Activated T-cell treated with anti-CD3 and anti-CD28 coated beads, Interleukin-2, amount 50 U/mL, for 4 hours (primary cell): Measurements from ENCODE around the gene TMEM89. TPM values are rescaled to one million over a fixed set of nuclear protein-coding genes. Genes with fewer than 3 reads are reported as not detected.

Experiments
- ATAC-seq, 2 donors: fragments of 200-7000 bp; cut with Tn5 transposase; one replicate each; pipeline ENCODE4 v1.10.0; 2021
- DNase-seq: peaks from one replicate; pipeline ENCODE4 v3.0.0-alpha.2; 2020
- H3K27me3 Mint-ChIP-seq: one replicate; pipeline ENCODE4 v1.8.0; 2021; ENCODE audit warnings: low read depth, mixed read lengths
- H3K36me3 Mint-ChIP-seq: one replicate; pipeline ENCODE4 v1.8.0; 2022; ENCODE audit warnings: mixed read lengths; ENCODE audit not compliant: insufficient read depth
- H3K4me1 Mint-ChIP-seq: one replicate; pipeline ENCODE4 v1.8.0; 2021; ENCODE audit warnings: low read depth, mixed read lengths
- H3K4me3 Mint-ChIP-seq: one replicate; pipeline ENCODE4 v1.8.0; 2021; ENCODE audit warnings: mild to moderate bottlenecking, moderate library complexity, mixed read lengths
- H3K9me3 Mint-ChIP-seq: one replicate; pipeline ENCODE4 v1.8.0; 2021; ENCODE audit warnings: mixed read lengths
- total RNA-seq, 3 donors: library from RNA; stranded (reverse); gene quantifications; one replicate each; pipeline ENCODE4 v1.2.1, GENCODE V29; 2021

Gene TMEM89
- total RNA-seq, 3 donors from 2014 or later, result not detected

- H3K27me3 Mint-ChIP-seq, result no peaks in the 10 kb centered on the region
These were observed 9.3 kb downstream of the TMEM89 start for GRCh38 chr3:48612309-48612708.

GRCh38 chr3:48609088-48610005 is 12.2 kb downstream of the TMEM89 start, which contains the start of gene UQCRC1:
Gene UQCRC1 (minus strand): TSS chr3:48609646. CDS start chr3:48609620, 26 bp downstream.
- H3K36me3 Mint-ChIP-seq, result peaks cover 10% of the 10 kb centered on the region
- no peaks in the 10 kb centered on the region for H3K9me3 Mint-ChIP-seq
- H3K4me3 Mint-ChIP-seq, result peak within 1 kb of the TSS; percentile 98
- DNase-seq (peak; percentile 88), ATAC-seq (peak; percentile 97 to 98)
- no peaks in the 10 kb centered on the region for H3K27me3 Mint-ChIP-seq
- peaks cover 20% of the 10 kb centered on the region for H3K4me1 Mint-ChIP-seq

More at GRCh38 chr3:48612309-48612708, 9.3 kb downstream of the TMEM89 start:
- H3K36me3 Mint-ChIP-seq, result peaks cover 6% of the 10 kb centered on the region
- H3K4me3 Mint-ChIP-seq, result no peak overlapping the region
- ATAC-seq (no peak), DNase-seq (no peak)
- H3K4me1 Mint-ChIP-seq, result peaks cover 20% of the 10 kb centered on the region
- peaks cover 3% of the 10 kb centered on the region for H3K9me3 Mint-ChIP-seq

GRCh38 chr3:48607519-48607918 is 14.1 kb downstream of the TMEM89 start:
- DNase-seq (no peak), ATAC-seq (no peak)
- peaks cover 20% of the 10 kb centered on the region for H3K36me3 Mint-ChIP-seq
- H3K9me3 Mint-ChIP-seq, result no peaks in the 10 kb centered on the region
- peaks cover 13% of the 10 kb centered on the region for H3K4me1 Mint-ChIP-seq
- H3K4me3 Mint-ChIP-seq, result peak overlapping the region; percentile 21
- no peaks in the 10 kb centered on the region for H3K27me3 Mint-ChIP-seq

- H3K4me3 Mint-ChIP-seq, result no peak overlapping the region
- peaks cover 23% of the 10 kb centered on the region for H3K36me3 Mint-ChIP-seq
- no peaks in the 10 kb centered on the region for H3K4me1 Mint-ChIP-seq
- ATAC-seq (no peak), DNase-seq (no peak)
- no peaks in the 10 kb centered on the region for H3K27me3 Mint-ChIP-seq
- H3K9me3 Mint-ChIP-seq, result no peaks in the 10 kb centered on the region
These were observed 20.0 kb downstream of the TMEM89 start for GRCh38 chr3:48601622-48601994.

GRCh38 chr3:48600711-48601621 is 20.6 kb downstream of the TMEM89 start:
- H3K4me1 Mint-ChIP-seq, result no peaks in the 10 kb centered on the region

GRCh38 chr3:48599509-48600285 is 21.9 kb downstream of the TMEM89 start:
- DNase-seq, result no peak
- H3K9me3 Mint-ChIP-seq, result no peaks in the 10 kb centered on the region
- H3K27me3 Mint-ChIP-seq, result peaks cover 8% of the 10 kb centered on the region
- H3K4me1 Mint-ChIP-seq, result no peaks in the 10 kb centered on the region
- peaks cover 22% of the 10 kb centered on the region for H3K36me3 Mint-ChIP-seq
- ATAC-seq, result no peak
- no peak overlapping the region for H3K4me3 Mint-ChIP-seq

More at GRCh38 chr3:48600711-48601621, 20.6 kb downstream of the TMEM89 start:
- H3K27me3 Mint-ChIP-seq, result peaks cover 4% of the 10 kb centered on the region
- DNase-seq (no peak), ATAC-seq (no peak)
- H3K9me3 Mint-ChIP-seq, result no peaks in the 10 kb centered on the region
- peaks cover 23% of the 10 kb centered on the region for H3K36me3 Mint-ChIP-seq
- no peak overlapping the region for H3K4me3 Mint-ChIP-seq

- Mint-ChIP-seq H3K9me3 (no peaks in the 10 kb centered on the region), H3K27me3 (peaks cover 14% of the 10 kb centered on the region), H3K4me1 (peaks cover 6% of the 10 kb centered on the region), H3K36me3 (peaks cover 16% of the 10 kb centered on the region), H3K4me3 (no peak overlapping the region)
- ATAC-seq, result no peak
- DNase-seq, result no peak
These were observed 22.5 kb downstream of the TMEM89 start for GRCh38 chr3:48599077-48599501.

GRCh38 chr3:48598323-48599076 is 23.1 kb downstream of the TMEM89 start:
- Mint-ChIP-seq H3K4me3 (no peak overlapping the region), H3K27me3 (peaks cover 18% of the 10 kb centered on the region), H3K36me3 (peaks cover 13% of the 10 kb centered on the region), H3K4me1 (peaks cover 6% of the 10 kb centered on the region), H3K9me3 (no peaks in the 10 kb centered on the region)
- ATAC-seq, result no peak
- no peak for DNase-seq

GRCh38 chr3:48597408-48597800 is 24.2 kb downstream of the TMEM89 start:
- ATAC-seq (no peak), DNase-seq (no peak)
- peaks cover 28% of the 10 kb centered on the region for H3K27me3 Mint-ChIP-seq
- H3K4me3 Mint-ChIP-seq, result no peak overlapping the region
- H3K4me1 Mint-ChIP-seq, result peaks cover 6% of the 10 kb centered on the region
- peaks cover 8% of the 10 kb centered on the region for H3K36me3 Mint-ChIP-seq
- no peaks in the 10 kb centered on the region for H3K9me3 Mint-ChIP-seq

- H3K36me3 Mint-ChIP-seq, result peaks cover 7% of the 10 kb centered on the region
- ATAC-seq, result no peak
- no peak overlapping the region for H3K4me3 Mint-ChIP-seq
- peaks cover 6% of the 10 kb centered on the region for H3K4me1 Mint-ChIP-seq
- H3K9me3 Mint-ChIP-seq, result no peaks in the 10 kb centered on the region
- H3K27me3 Mint-ChIP-seq, result peaks cover 31% of the 10 kb centered on the region
- DNase-seq, result no peak
These were observed 24.7 kb downstream of the TMEM89 start for GRCh38 chr3:48596676-48597407.

- Mint-ChIP-seq H3K36me3 (peaks cover 7% of the 10 kb centered on the region), H3K4me1 (peaks cover 6% of the 10 kb centered on the region), H3K27me3 (peaks cover 32% of the 10 kb centered on the region), H3K9me3 (no peaks in the 10 kb centered on the region), H3K4me3 (no peak overlapping the region)
- no peak for ATAC-seq
- DNase-seq, result no peak
These were observed 25.4 kb downstream of the TMEM89 start for GRCh38 chr3:48596157-48596556.

GRCh38 chr3:48595526-48596121 is 25.9 kb downstream of the TMEM89 start:
- no peaks in the 10 kb centered on the region for H3K9me3 Mint-ChIP-seq
- DNase-seq, result no peak
- peaks cover 6% of the 10 kb centered on the region for H3K4me1 Mint-ChIP-seq
- H3K36me3 Mint-ChIP-seq, result peaks cover 1% of the 10 kb centered on the region
- ATAC-seq, result peak; percentile 16
- peaks cover 36% of the 10 kb centered on the region for H3K27me3 Mint-ChIP-seq
- no peak overlapping the region for H3K4me3 Mint-ChIP-seq
